Activated CD8-positive, alpha-beta memory T cell treated with anti-CD3 and anti-CD28 coated beads, Interleukin-2, amount 50 U/mL, for 1 hour (primary cell): ENCODE data around the gene PIK3R1.

Experiments
- DNase-seq: peaks from one replicate; pipeline ENCODE4 v3.0.0-alpha.2; 2020; ENCODE audit errors: extremely low read depth

Gene PIK3R1

GRCh38 chr5:68296895-68297294, 81.3 kb downstream of the PIK3R1 start:
- DNase-seq = no peak

- no peak for DNase-seq
Observed at GRCh38 chr5:68297656-68298055, 82.1 kb downstream of the PIK3R1 start.

GRCh38 chr5:68298479-68298878, 82.9 kb downstream of the PIK3R1 start:
- no peak for DNase-seq

GRCh38 chr5:68299105-68299504, 83.5 kb downstream of the PIK3R1 start:
- no peak for DNase-seq

- no peak for DNase-seq
Observed at GRCh38 chr5:68299575-68299974, 84.0 kb downstream of the PIK3R1 start.

- DNase-seq = no peak
Observed at GRCh38 chr5:68303038-68303738, 87.6 kb downstream of the PIK3R1 start.

GRCh38 chr5:68303754-68304420, 88.3 kb downstream of the PIK3R1 start:
- DNase-seq = no peak

GRCh38 chr5:68304421-68305052, 89.0 kb downstream of the PIK3R1 start:
- DNase-seq = no peak

GRCh38 chr5:68305223-68305870, 89.8 kb downstream of the PIK3R1 start:
- DNase-seq = no peak

GRCh38 chr5:68306361-68307014, 90.9 kb downstream of the PIK3R1 start:
- no peak for DNase-seq

GRCh38 chr5:68313336-68313735, 97.8 kb downstream of the PIK3R1 start:
- DNase-seq = no peak

GRCh38 chr5:68314465-68314864, 98.9 kb downstream of the PIK3R1 start:
- DNase-seq = no peak

GRCh38 chr5:68315679-68316271, 100.2 kb downstream of the PIK3R1 start:
- no peak for DNase-seq

GRCh38 chr5:68316469-68316868, 100.9 kb downstream of the PIK3R1 start:
- DNase-seq = no peak

- no peak for DNase-seq
Observed at GRCh38 chr5:68317646-68318045, 102.1 kb downstream of the PIK3R1 start.

GRCh38 chr5:68318955-68319705, 103.6 kb downstream of the PIK3R1 start:
- DNase-seq = no peak

GRCh38 chr5:68319706-68320412, 104.3 kb downstream of the PIK3R1 start:
- no peak for DNase-seq

GRCh38 chr5:68320413-68320986, 104.9 kb downstream of the PIK3R1 start:
- no peak for DNase-seq

- DNase-seq = no peak
Observed at GRCh38 chr5:68325065-68325580, 109.6 kb downstream of the PIK3R1 start.
